Raji (cell line): ENCODE measurements around the gene SNED1.

Experiments
- POLR2A ChIP-seq: IDR thresholded peaks from 2 replicates; pipeline ENCODE4 v1.6.1; 2011; ENCODE audit warnings: low read depth, low read length, control low read depth; ENCODE audit not compliant: insufficient read depth

SNED1 gene

DNA sequence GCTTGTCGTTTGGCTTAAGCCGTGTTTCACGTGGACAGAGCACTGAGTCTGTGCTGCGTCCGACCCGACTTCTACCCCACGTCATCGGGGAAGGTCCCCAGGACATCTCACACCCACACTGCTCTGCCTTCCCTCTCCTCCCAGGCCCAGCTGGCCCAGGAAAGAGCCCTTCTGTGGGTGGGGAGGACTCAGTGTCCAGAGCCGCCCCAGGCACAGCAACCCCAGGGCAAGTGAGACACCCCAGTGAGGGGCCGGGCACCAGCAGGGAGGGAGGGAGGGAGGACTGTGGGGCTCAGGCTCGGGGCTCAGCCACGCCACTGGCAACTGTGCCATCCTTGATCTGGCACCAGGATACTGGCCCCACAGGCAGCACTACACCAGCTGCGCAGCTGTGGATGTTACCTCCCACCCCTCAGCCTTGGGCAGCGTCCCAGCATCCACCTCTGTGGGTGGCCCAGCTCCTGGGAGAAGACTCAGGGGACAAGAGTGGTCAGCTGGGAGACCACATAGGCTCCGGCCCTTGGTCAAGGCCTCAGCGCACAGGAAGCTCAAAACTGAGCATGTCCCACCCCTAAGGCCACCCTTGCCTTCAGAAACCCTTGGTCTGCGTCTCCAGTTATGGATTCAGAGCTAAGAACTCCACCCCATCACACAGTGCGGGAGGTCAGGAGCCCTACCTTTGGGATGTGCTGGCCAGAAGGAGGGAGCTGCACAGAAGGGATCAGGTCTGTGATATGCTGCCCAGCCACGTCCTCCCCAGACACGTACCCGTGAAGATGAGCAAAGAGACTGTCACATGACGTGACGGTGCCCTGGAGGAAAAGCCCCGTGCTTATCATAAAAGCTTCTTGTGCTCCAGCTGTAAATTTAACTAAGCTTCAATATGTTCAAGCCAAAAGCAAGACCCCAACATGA lies 139.1 kb downstream of the SNED1 start:
- no peak for TF ChIP-seq POLR2A

DNA sequence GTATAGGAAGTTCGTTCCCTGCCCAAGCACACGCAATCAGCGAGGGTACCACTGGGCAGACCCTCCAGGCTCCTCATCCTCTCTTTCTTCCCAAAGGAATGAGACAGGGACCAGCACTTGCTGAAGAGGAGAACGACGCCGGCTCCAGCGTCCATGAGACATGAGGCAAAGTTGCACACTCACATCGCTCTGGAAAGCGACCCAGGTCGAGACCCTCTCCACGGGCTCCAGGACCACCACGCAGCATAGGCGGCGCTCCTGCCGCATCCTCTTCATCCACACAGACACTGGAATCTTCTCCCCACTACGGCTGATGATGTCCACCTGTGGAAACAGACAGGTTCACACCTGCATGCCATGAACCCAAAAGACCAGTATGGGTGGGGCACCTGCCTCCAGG lies 140.1 kb downstream of the SNED1 start:
- TF ChIP-seq POLR2A: no peak

GRCh38 chr2:241139531-241140444 lies 141.4 kb downstream of the SNED1 start:
- no peak for TF ChIP-seq POLR2A

DNA sequence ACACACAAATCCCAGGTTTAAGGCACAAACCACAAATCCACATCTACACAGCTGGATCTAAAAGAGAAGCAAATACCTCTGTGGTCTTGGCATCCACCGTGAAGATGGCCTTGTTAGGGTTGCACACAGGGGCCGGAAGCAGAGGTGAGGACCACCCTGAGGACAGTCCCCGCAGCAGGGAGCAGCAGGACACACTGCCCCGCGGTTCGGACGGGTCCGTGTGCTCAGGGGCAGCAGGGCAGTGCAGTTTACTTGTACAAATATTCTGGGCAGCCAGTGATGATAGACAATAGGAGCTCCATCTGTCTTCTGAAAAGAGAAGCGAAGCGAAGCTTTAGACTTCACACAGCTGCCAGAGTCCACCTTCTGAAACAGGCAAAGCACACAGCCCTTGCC lies 142.0 kb downstream of the SNED1 start:
- no peak for TF ChIP-seq POLR2A

- no peak for TF ChIP-seq POLR2A
Observed at GRCh38 chr2:241141214-241141770, 142.9 kb downstream of the SNED1 start.

DNA sequence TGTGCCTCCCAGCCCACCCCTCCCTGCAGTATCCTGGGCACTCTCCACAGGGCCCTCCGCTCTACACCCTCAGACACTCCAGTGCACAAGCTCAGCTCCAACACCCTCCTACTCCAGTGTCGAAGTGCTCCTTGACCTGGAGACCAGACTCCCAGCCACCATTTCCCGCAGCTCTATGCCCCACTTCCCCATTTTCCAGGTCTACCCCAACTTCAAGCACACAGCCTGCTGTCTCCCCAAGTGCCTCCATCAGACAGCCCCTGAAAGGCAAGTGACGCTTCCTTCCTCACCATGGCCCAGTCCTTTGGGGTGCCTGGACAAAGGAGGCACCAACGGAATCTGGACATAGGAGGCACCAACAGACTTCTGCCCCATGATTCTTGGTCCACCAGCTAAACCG lies 143.6 kb downstream of the SNED1 start:
- TF ChIP-seq POLR2A: no peak

- TF ChIP-seq POLR2A: no peak
Observed at GRCh38 chr2:241142593-241142992, 144.2 kb downstream of the SNED1 start.
